H7 (cell line): ENCODE results near the gene NEDD4L. TPM values are rescaled to one million over a fixed set of nuclear protein-coding genes. Genes with fewer than 3 reads are reported as not detected.

Source experiments
- DNase-seq: peaks from one replicate; pipeline ENCODE4 v3.0.0; 2012
- H3K27me3 ChIP-seq: 2 replicates; pipeline ENCODE4 v1.6.0; 2011; ENCODE audit warnings: mild to moderate bottlenecking, low read length; ENCODE audit not compliant: control insufficient read depth, insufficient read depth
- H3K36me3 ChIP-seq: replicated peaks from 2 replicates; pipeline ENCODE4 v1.5.1; 2011; ENCODE audit warnings: low read length; ENCODE audit not compliant: control insufficient read depth, insufficient read depth
- H3K4me3 ChIP-seq: 2 replicates; pipeline ENCODE4 v1.5.1; 2011; ENCODE audit warnings: low read depth, mild to moderate bottlenecking, control low read depth, low read length, moderate library complexity; ENCODE audit not compliant: insufficient read depth
- total RNA-seq: library from RNA; depleted of rRNA; stranded (reverse); fragments of >200 nt; shearing (Covaris generic); gene quantifications from 2 replicates; pipeline ENCODE4 v1.2.3, GENCODE V29; 2014

NEDD4L gene
- total RNA-seq, 1 experiment from 2014 or later = 39.8 TPM

DNA sequence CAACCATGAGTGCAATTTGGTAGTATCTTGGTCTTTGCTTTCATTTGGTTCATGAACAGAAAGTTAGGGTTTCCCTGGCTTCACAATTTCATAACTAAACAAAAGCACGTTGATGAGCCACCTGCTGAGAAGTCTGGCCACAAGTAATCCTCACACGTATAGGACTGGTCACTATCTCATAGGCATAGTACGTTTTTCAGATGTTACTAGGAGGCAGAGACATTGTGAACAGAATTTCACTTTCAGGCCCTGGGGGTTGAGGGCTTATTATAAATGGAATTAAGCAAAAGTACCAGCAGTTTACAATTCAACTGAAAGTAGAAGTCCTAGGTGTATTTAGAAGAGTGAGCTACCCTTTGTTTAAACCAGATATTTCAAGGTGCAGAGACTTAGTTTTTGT is 307.8 kb downstream of the NEDD4L start:
- Histone ChIP-seq H3K27me3 (no peaks in the 10 kb centered on the region), H3K4me3 (no peak overlapping the region), H3K36me3 (peaks cover 1% of the 10 kb centered on the region; the same call in 1 of the 2 replicates)
- DNase-seq = no peak

DNA sequence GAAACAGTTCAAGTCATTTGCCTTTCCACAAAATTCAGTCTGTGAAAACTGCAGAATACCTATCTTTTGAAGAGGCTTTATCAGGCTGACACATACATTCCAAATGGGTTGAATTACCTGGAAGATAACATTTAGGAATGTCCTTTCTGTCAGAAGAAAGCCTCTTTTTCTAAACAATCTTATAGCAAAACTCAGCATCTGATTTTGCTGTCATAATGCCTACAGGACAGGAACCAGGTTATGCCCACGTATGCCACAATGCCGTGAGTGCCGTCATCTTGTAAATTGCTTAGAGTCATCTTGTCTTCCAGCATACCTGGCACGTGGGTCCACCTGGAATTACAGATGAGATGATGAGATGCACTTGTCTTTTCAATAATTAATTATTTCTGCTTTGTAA is 309.6 kb downstream of the NEDD4L start:
- Histone ChIP-seq H3K27me3 (no peaks in the 10 kb centered on the region), H3K36me3 (peaks cover 4% of the 10 kb centered on the region), H3K4me3 (no peak overlapping the region)
- DNase-seq = no peak

DNA sequence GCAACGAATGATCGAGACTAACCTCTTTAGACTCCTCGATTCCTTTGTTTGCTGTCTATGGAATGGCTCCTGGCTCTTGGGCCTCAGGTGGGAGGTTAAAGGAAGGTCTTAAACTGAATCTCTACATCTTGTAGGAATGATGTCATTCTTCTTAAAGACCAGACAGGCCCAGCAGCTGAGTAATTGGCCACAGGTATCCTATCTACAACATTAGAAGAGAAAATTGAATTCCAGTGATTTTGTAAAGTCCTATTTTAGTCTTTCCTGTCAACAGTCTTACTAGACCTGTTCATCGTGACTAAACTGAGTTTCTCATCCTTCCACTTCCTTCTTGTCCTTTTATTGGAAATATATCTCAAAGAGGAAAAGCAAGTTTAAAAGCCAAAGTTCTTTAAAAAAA is 310.0 kb downstream of the NEDD4L start:
- Histone ChIP-seq H3K27me3 (no peaks in the 10 kb centered on the region), H3K36me3 (peaks cover 4% of the 10 kb centered on the region), H3K4me3 (no peak overlapping the region)
- no peak for DNase-seq

DNA sequence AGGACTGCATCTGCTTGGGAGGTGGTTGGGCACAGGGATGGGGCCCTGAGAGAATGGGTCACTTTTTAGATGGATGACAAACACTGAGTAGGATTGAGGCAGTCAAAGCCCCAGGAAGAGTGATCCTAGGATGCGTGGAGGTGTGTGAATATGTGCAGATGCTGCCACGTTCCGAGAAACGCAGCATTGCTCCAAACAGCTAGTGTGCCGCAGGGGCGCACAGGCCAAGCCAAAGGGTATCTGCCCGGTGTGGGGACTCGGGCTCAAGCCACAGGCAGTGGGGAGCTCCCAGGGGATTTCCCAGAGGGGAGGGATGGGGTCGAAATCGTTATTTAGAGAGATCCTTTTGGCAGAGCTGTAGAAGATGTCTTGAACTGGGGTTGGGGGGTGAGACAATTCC is 310.8 kb downstream of the NEDD4L start:
- no peak for DNase-seq
- Histone ChIP-seq H3K36me3 (peaks cover 4% of the 10 kb centered on the region), H3K4me3 (no peak overlapping the region), H3K27me3 (no peaks in the 10 kb centered on the region)

- peaks cover 4% of the 10 kb centered on the region for H3K36me3 ChIP-seq
- DNase-seq = no peak
Measured at GRCh38 chr18:58355243-58355642, 311.2 kb downstream of the NEDD4L start.

GRCh38 chr18:58359218-58359617 is 315.2 kb downstream of the NEDD4L start:
- Histone ChIP-seq H3K36me3 (peaks cover 3% of the 10 kb centered on the region), H3K27me3 (no peaks in the 10 kb centered on the region), H3K4me3 (no peak overlapping the region)
- no peak for DNase-seq

More at GRCh38 chr18:58355243-58355642, 311.2 kb downstream of the NEDD4L start:
- H3K4me3 ChIP-seq = no peak overlapping the region
- H3K27me3 ChIP-seq = no peaks in the 10 kb centered on the region

GRCh38 chr18:58359620-58360019 is 315.6 kb downstream of the NEDD4L start:
- Histone ChIP-seq H3K4me3 (no peak overlapping the region), H3K36me3 (peaks cover 3% of the 10 kb centered on the region), H3K27me3 (no peaks in the 10 kb centered on the region)
- DNase-seq = no peak

- H3K27me3 ChIP-seq = no peaks in the 10 kb centered on the region
- peaks cover 5% of the 10 kb centered on the region for H3K36me3 ChIP-seq
- no peak for DNase-seq
- H3K4me3 ChIP-seq = no peak overlapping the region
Measured at GRCh38 chr18:58360324-58360723, 316.3 kb downstream of the NEDD4L start.

DNA sequence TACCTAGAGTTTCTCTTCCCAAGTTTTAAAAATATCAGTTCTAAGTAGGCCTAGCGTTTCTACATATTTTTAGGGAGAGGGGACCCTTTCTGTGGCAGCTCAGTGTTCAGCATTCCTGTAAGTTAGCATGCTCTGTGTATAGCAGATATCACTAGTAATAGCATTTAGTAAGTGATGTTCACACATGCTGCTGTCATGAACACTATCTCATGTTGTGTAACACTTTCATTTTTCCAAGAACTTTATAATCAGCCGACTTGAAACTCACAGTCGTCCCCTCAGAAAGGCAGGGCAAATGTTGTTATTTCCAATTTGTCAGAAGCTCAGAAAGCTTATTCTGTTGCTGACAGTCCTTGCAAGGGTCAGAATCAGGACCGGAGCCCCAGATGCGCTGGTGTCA is 317.2 kb downstream of the NEDD4L start:
- no peaks in the 10 kb centered on the region for H3K27me3 ChIP-seq
- H3K36me3 ChIP-seq = peaks cover 7% of the 10 kb centered on the region
- H3K4me3 ChIP-seq = no peak overlapping the region
- no peak for DNase-seq

DNA sequence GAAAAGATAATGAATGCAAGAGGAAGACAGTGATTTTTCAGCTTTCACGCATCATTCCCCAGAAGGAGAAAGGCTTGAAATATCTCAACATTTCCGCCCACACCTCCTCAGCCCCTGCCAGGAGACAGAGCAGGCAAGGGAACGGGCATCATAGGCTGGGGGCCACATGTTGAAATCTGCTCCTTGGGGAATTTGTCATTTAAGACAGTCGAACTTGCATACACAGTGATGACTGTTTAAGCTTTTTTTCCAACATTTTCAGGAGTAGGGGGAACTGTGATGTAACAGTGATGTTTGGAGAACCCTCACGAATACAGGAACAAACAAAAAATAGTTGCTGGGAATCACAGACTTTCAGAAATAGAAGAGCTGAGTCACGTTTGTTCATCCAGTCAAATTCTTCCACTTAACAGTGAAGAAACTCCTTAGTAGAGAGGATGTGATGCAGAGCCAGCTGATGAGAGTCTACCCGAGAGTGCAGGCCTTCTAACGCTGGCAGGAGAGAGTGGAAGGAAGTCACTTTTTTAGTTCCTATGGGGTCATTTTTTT is 318.1 kb downstream of the NEDD4L start:
- Histone ChIP-seq H3K36me3 (peaks cover 11% of the 10 kb centered on the region), H3K27me3 (no peaks in the 10 kb centered on the region), H3K4me3 (no peak overlapping the region)
- no peak for DNase-seq

- H3K4me3 ChIP-seq = no peak overlapping the region
- DNase-seq = no peak
- no peaks in the 10 kb centered on the region for H3K27me3 ChIP-seq
Measured at GRCh38 chr18:58362829-58363271, 318.8 kb downstream of the NEDD4L start.

DNA sequence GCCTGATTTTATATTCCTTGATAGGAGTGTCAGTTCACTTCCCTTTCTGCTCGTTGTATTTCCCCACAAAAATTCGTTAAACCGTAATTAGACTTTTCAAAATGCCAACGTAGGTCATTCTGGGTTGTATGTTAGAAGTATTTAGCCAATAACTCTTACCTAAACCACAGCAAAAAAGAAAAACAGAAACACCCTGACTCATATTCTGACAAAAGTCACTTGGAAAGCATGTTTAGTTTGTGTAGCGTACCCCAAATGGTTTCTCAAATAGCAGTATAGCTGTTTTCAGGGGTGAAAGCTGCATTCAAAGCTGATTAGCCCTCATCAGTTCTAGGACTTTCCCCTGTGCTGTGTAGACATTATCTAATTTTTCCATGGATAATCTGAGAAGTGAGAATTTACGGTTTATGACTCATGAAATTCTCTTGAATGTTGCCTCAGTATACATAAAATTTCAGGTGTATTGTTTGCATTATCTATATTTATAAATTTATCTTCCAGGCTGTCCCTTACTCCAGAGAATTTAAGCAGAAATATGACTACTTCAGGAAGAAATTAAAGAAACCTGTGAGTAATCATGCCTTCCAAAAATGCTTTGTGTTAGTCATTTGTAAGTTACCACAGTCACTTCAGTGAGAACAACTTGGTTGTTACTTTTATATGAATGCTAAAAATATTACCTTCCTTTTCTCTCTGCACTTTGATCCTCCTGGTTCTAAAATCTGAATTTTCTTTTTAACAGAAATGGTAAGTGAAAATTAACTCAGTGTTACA is 319.9 kb downstream of the NEDD4L start:
- no peak for DNase-seq
- H3K36me3 ChIP-seq = peaks cover 10% of the 10 kb centered on the region
- no peaks in the 10 kb centered on the region for H3K27me3 ChIP-seq
- H3K4me3 ChIP-seq = no peak overlapping the region

More at GRCh38 chr18:58362829-58363271, 318.8 kb downstream of the NEDD4L start:
- H3K36me3 ChIP-seq = peaks cover 10% of the 10 kb centered on the region

DNA sequence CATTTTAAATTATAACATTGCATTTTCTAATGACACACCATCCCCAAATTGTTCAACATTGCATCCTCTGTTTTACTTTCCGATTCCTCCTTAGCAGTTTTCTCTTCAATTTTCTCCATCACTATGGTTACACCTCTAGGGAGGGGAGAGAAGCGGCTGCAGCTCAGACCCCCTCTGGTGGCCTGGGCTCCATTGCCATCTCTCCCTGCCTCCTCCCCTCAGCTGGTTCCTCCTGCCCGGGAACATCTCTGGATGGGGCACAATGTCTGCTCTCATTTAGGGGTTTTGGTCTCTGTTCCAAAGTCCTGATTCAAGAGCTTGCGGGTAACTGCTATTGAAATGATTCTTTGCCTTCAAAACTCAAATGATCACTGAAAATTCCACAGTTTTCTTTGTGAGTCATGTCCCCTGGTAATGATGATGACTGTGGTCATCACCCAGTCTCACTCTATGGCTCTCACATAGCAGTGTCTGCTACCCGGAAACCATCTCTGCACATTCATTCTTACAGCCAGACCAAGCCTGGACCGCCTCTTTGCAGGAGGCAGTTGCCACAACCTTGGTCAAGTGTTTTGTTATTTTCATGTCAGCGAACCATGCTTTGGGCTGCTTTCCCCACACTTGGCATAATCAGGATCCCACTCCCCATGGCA is 321.0 kb downstream of the NEDD4L start:
- Histone ChIP-seq H3K4me3 (no peak overlapping the region), H3K36me3 (peaks cover 10% of the 10 kb centered on the region), H3K27me3 (no peaks in the 10 kb centered on the region)
- DNase-seq = peak; percentile 60

GRCh38 chr18:58367425-58368140 is 323.6 kb downstream of the NEDD4L start:
- no peak for DNase-seq
- H3K36me3 ChIP-seq = peaks cover 14% of the 10 kb centered on the region
- H3K27me3 ChIP-seq = no peaks in the 10 kb centered on the region
- no peak overlapping the region for H3K4me3 ChIP-seq
